Activated CD4-positive, alpha-beta T cell treated with anti-CD3 and anti-CD28 coated beads for 48 hours (primary cell): ENCODE results near the gene GRAMD1B.

Experiments
- DNase-seq: peaks from one replicate; pipeline ENCODE4 v3.0.0-alpha.2; 2020

The GRAMD1B gene

GRCh38 chr11:123409456-123410217 is 20.4 kb upstream of the GRAMD1B start:
- no peak for DNase-seq

- DNase-seq = no peak
Observed at GRCh38 chr11:123410218-123410549, 19.9 kb upstream of the GRAMD1B start.

GRCh38 chr11:123413636-123414035 is 16.4 kb upstream of the GRAMD1B start:
- DNase-seq = no peak

GRCh38 chr11:123416566-123416965 is 13.5 kb upstream of the GRAMD1B start:
- DNase-seq = no peak

GRCh38 chr11:123418351-123419114 is 11.5 kb upstream of the GRAMD1B start:
- no peak for DNase-seq

- no peak for DNase-seq
Observed at GRCh38 chr11:123419731-123420452, 10.2 kb upstream of the GRAMD1B start.

GRCh38 chr11:123421589-123421988 is 8.5 kb upstream of the GRAMD1B start:
- DNase-seq = no peak

- DNase-seq = no peak
Observed at GRCh38 chr11:123425367-123425766, 4.7 kb upstream of the GRAMD1B start.

- DNase-seq = no peak
Observed at GRCh38 chr11:123426789-123427188, 3.3 kb upstream of the GRAMD1B start.

GRCh38 chr11:123427405-123427804 is 2.7 kb upstream of the GRAMD1B start:
- no peak for DNase-seq

- no peak for DNase-seq
Observed at GRCh38 chr11:123428116-123428715, 1.9 kb upstream of the GRAMD1B start.

GRCh38 chr11:123429336-123429735 is 733 bp upstream of the GRAMD1B start:
- DNase-seq = no peak

- DNase-seq = peak; percentile 76
Observed at GRCh38 chr11:123430721-123431497, 840 bp downstream of the GRAMD1B start.

GRCh38 chr11:123431619-123432018 is 1.6 kb downstream of the GRAMD1B start:
- no peak for DNase-seq

- peak; percentile 57 for DNase-seq
Observed at GRCh38 chr11:123434262-123434661, 4.2 kb downstream of the GRAMD1B start.

GRCh38 chr11:123434911-123435310 is 4.8 kb downstream of the GRAMD1B start:
- no peak for DNase-seq

- no peak for DNase-seq
Observed at GRCh38 chr11:123437236-123437979, 7.3 kb downstream of the GRAMD1B start.

GRCh38 chr11:123438131-123438627 is 8.1 kb downstream of the GRAMD1B start:
- DNase-seq = no peak

- DNase-seq = no peak
Observed at GRCh38 chr11:123439616-123440015, 9.5 kb downstream of the GRAMD1B start.

- DNase-seq = no peak
Observed at GRCh38 chr11:123441161-123441560, 11.1 kb downstream of the GRAMD1B start.

GRCh38 chr11:123443851-123444623 is 14.0 kb downstream of the GRAMD1B start:
- no peak for DNase-seq
